H1 (cell line): ENCODE results near the gene TMSB10. TPM values are rescaled to one million over a fixed set of nuclear protein-coding genes. Genes with fewer than 3 reads are reported as not detected.

Experiments used
- CTCF ChIA-PET: fragments of 300-600 bp; sonication (Branson Sonifier 250); formaldehyde crosslinking; loops from one replicate; lab custom pipeline; 2021; ENCODE audit not compliant: partially characterized antibody; lab: Charles Lee
- POLR2A ChIA-PET: fragments of 300-600 bp; sonication (Branson Sonifier 250); formaldehyde crosslinking; loops from one replicate; lab custom pipeline; 2021; ENCODE audit warnings: inconsistent platforms; ENCODE audit not compliant: partially characterized antibody; lab: Charles Lee
- DNase-seq, 2 experiments: peaks; one replicate each; pipeline versions ENCODE4 v3.0.0 to v3.0.0-alpha.2; 2010 to 2022; ENCODE audit warnings: low spot score in 2 of 2, low read depth in 1 of 2, mixed read lengths in 1 of 2
- FAIRE-seq: peaks from 2 replicates; lab custom pipeline; 2011; peaks lifted over from hg19 to GRCh38; lab: Jason Lieb, UNC
- H2AFZ ChIP-seq: 2 replicates; pipeline ENCODE4 v1.8.1; 2012; ENCODE audit warnings: low read length, inconsistent platforms
- H2AK5ac ChIP-seq: 2 replicates; pipeline ENCODE4 v1.6.1; 2013; ENCODE audit warnings: low read depth, low read length
- H2BK120ac ChIP-seq: replicated peaks from 2 replicates; pipeline ENCODE3; 2013; ENCODE audit warnings: low read depth, low read length, inconsistent platforms
- H2BK12ac ChIP-seq: 2 replicates; pipeline ENCODE4 v1.6.1; 2013; ENCODE audit warnings: low read depth, low read length
- H2BK15ac ChIP-seq: 2 replicates; pipeline ENCODE4 v1.6.1; 2013; ENCODE audit warnings: low read length
- H2BK20ac ChIP-seq: 2 replicates; pipeline ENCODE4 v1.6.1; 2013; ENCODE audit warnings: low read length
- H2BK5ac ChIP-seq: 2 replicates; pipeline ENCODE4 v1.6.1; 2013; ENCODE audit warnings: low read depth, low read length
- H3K14ac ChIP-seq: 2 replicates; pipeline ENCODE4 v1.6.1; 2013; ENCODE audit warnings: inconsistent platforms; ENCODE audit not compliant: insufficient read length
- H3K18ac ChIP-seq: 2 replicates; pipeline ENCODE4 v1.6.1; 2013; ENCODE audit warnings: low read length; ENCODE audit errors: extremely low read depth
- H3K23ac ChIP-seq: 2 replicates; pipeline ENCODE4 v1.6.1; 2013; ENCODE audit warnings: inconsistent platforms; ENCODE audit not compliant: insufficient read length
- H3K23me2 ChIP-seq: 2 replicates; pipeline ENCODE4 v1.6.1; 2013; ENCODE audit warnings: low read depth, low read length
- H3K27ac ChIP-seq: 2 replicates; pipeline ENCODE4 v1.6.1; 2011; ENCODE audit warnings: low read depth, low read length, inconsistent platforms
- H3K27me3 ChIP-seq, 4 experiments: replicated peaks in 1 of 4; 1 replicate in 1 of 4; 2 replicates in 3 of 4; pipeline versions ENCODE4 v1.6.1 to v1.8.1; 2011 to 2013; ENCODE audit warnings: low read length in 3 of 4, mild to moderate bottlenecking in 3 of 4, inconsistent platforms in 2 of 4, mixed read lengths in 2 of 4, moderate library complexity in 1 of 4; ENCODE audit not compliant: control insufficient read depth in 3 of 4, insufficient read depth in 3 of 4; ENCODE audit errors: extremely low read depth in 1 of 4
- H3K36me3 ChIP-seq, 4 experiments: 2 replicates each; pipeline versions ENCODE4 v1.6.1 to v1.8.1; 2011 to 2013; ENCODE audit warnings: mild to moderate bottlenecking in 4 of 4, low read length in 3 of 4, moderate library complexity in 2 of 4, control low read depth in 1 of 4, inconsistent platforms in 1 of 4; ENCODE audit not compliant: insufficient read depth in 4 of 4, control insufficient read depth in 2 of 4
- H3K4ac ChIP-seq: replicated peaks from 2 replicates; pipeline ENCODE3; 2013; ENCODE audit warnings: low read length, low read depth, mixed read lengths, inconsistent platforms; ENCODE audit not compliant: insufficient read length
- H3K4me1 ChIP-seq, 4 experiments: replicated peaks in 1 of 4; 1 replicate in 1 of 4; 2 replicates in 3 of 4; pipeline versions ENCODE4 v1.6.1 to v1.8.1; 2011 to 2013; ENCODE audit warnings: low read length in 3 of 4, inconsistent platforms in 2 of 4, mixed read lengths in 1 of 4; ENCODE audit not compliant: insufficient read depth in 4 of 4, control insufficient read depth in 3 of 4
- H3K4me2 ChIP-seq, 2 experiments: 2 replicates each; pipeline versions ENCODE4 v1.6.1 to v1.8.1; 2011 to 2013; ENCODE audit warnings: low read depth in 2 of 2, low read length in 2 of 2, control low read depth in 1 of 2, inconsistent platforms in 1 of 2, mild to moderate bottlenecking in 1 of 2; ENCODE audit not compliant: insufficient read depth in 1 of 2
- H3K4me3 ChIP-seq, 4 experiments: fragments of 200-600, 300-600 bp in 1 of 4; sonication (generic), shearing (Covaris generic), sonication (Bioruptor Twin) in 1 of 4; 2 replicates each; pipeline versions ENCODE4 v1.5.1 to v1.8.1; 2011 to 2016; ENCODE audit warnings: low read length in 4 of 4, low read depth in 3 of 4, control low read depth in 2 of 4, inconsistent platforms in 2 of 4, mild to moderate bottlenecking in 2 of 4, mixed read lengths in 1 of 4, moderate library complexity in 1 of 4; ENCODE audit not compliant: insufficient read depth in 2 of 4; ENCODE audit errors: extremely low read depth in 1 of 4
- H3K56ac ChIP-seq: replicated peaks from 2 replicates; pipeline ENCODE3; 2013; ENCODE audit warnings: low read depth, mild to moderate bottlenecking, mixed read lengths, low read length, inconsistent platforms; ENCODE audit not compliant: insufficient read length
- H3K79me1 ChIP-seq: 2 replicates; pipeline ENCODE4 v1.6.1; 2013; ENCODE audit warnings: low read depth, low read length, control low read depth
- H3K79me2 ChIP-seq, 2 experiments: 2 replicates each; pipeline versions ENCODE4 v1.6.1 to v1.8.1; 2012 to 2013; ENCODE audit warnings: low read length in 2 of 2, mild to moderate bottlenecking in 2 of 2, inconsistent platforms in 1 of 2; ENCODE audit not compliant: insufficient read depth in 2 of 2, control insufficient read depth in 1 of 2
- H3K9ac ChIP-seq, 4 experiments: replicated peaks in 1 of 4; 1 replicate in 1 of 4; 2 replicates in 3 of 4; pipeline versions ENCODE4 v1.6.1 to v1.8.1; 2011 to 2013; ENCODE audit warnings: low read depth in 3 of 4, low read length in 3 of 4, control low read depth in 2 of 4, mild to moderate bottlenecking in 2 of 4, moderate library complexity in 2 of 4, inconsistent platforms in 1 of 4; ENCODE audit errors: extremely low read depth in 1 of 4
- H3K9me3 ChIP-seq, 2 experiments: 2 replicates each; pipeline versions ENCODE4 v1.6.1 to v1.8.1; 2012 to 2013; ENCODE audit warnings: mild to moderate bottlenecking in 2 of 2, moderate library complexity in 2 of 2, control low read depth in 1 of 2, inconsistent platforms in 1 of 2, low read depth in 1 of 2, low read length in 1 of 2, mixed read lengths in 1 of 2; ENCODE audit not compliant: insufficient read depth in 2 of 2
- H4K20me1 ChIP-seq, 2 experiments: replicated peaks in 1 of 2; 2 replicates each; pipeline versions ENCODE3 to v1.8.1; 2011 to 2013; ENCODE audit warnings: inconsistent platforms in 2 of 2, low read length in 2 of 2, mild to moderate bottlenecking in 1 of 2; ENCODE audit not compliant: insufficient read depth in 2 of 2, control insufficient read depth in 1 of 2
- H4K5ac ChIP-seq: 2 replicates; pipeline ENCODE4 v1.6.1; 2013; ENCODE audit warnings: low read length, low read depth, mixed read lengths, inconsistent platforms; ENCODE audit not compliant: insufficient read length
- H4K8ac ChIP-seq: 2 replicates; pipeline ENCODE4 v1.8.0; 2013; ENCODE audit warnings: mild to moderate bottlenecking, moderate library complexity, low read length, inconsistent platforms; ENCODE audit not compliant: insufficient read depth; ENCODE audit errors: extremely low read depth
- H4K91ac ChIP-seq: replicated peaks from 2 replicates; pipeline ENCODE3; 2013; ENCODE audit warnings: low read length, mixed read lengths, inconsistent platforms; ENCODE audit not compliant: insufficient read length
- CTBP2 ChIP-seq: IDR thresholded peaks from 2 replicates; pipeline ENCODE4 v1.7.0; 2011; ENCODE audit warnings: borderline replicate concordance, mild to moderate bottlenecking, moderate library complexity, mixed read lengths, low read length; ENCODE audit not compliant: insufficient read depth, insufficient read length
- CTCF ChIP-seq, 3 experiments: IDR thresholded peaks; 1 replicate in 2 of 3; 2 replicates in 1 of 3; pipeline versions ENCODE4 v1.5.1 to v1.6.1; 2011; ENCODE audit warnings: low read length in 3 of 3, mild to moderate bottlenecking in 3 of 3, inconsistent platforms in 2 of 3, low read depth in 1 of 3, moderate library complexity in 1 of 3; ENCODE audit not compliant: insufficient read depth in 1 of 3; ENCODE audit errors: control extremely low read depth in 1 of 3
- HDAC2 ChIP-seq, 2 experiments: fragments of 300-600 bp in 1 of 2; sonication (generic) in 1 of 2; IDR thresholded peaks; 2 replicates each; pipeline ENCODE4 v1.6.1; 2011 to 2012; ENCODE audit warnings: low read depth in 2 of 2, low read length in 2 of 2, mild to moderate bottlenecking in 2 of 2, moderate library complexity in 2 of 2, borderline replicate concordance in 1 of 2, inconsistent platforms in 1 of 2
- RBBP5 ChIP-seq: IDR thresholded peaks from 2 replicates; pipeline ENCODE4 v1.7.1; 2012; ENCODE audit warnings: low read depth, mild to moderate bottlenecking, inconsistent platforms, low read length, moderate library complexity, borderline replicate concordance
- SIX5 ChIP-seq: IDR thresholded peaks from 2 replicates; pipeline ENCODE4 v1.6.1; 2011; ENCODE audit warnings: mild to moderate bottlenecking, low read depth, low read length
- YY1 ChIP-seq: IDR thresholded peaks from 2 replicates; pipeline ENCODE4 v1.6.1; 2011; ENCODE audit warnings: low read depth, mild to moderate bottlenecking, low read length
- WGBS, 2 experiments: shearing (Covaris generic) in 1 of 2; methylation state at CpG; one replicate each; pipeline versions ENCODE4 v1.1.6 to v1.1.7; 2013 to 2015; ENCODE audit warnings: low lambda C conversion rate in 2 of 2, mixed read lengths in 2 of 2, inconsistent platforms in 1 of 2, low coverage in 1 of 2, missing lambda C conversion rate in 1 of 2; ENCODE audit not compliant: insufficient replicate concordance in 2 of 2, insufficient coverage in 1 of 2, insufficient read length in 1 of 2; ENCODE audit errors: extremely low coverage in 1 of 2, missing lambda C conversion rate in 1 of 2; 5-methylcytosine and 5-hydroxymethylcytosine counted together
- polyA plus RNA-seq, 7 experiments: library from polyadenylated mRNA; depleted of rRNA in 3 of 7; stranded (reverse) in 5 of 7; unstranded in 2 of 7; fragments of >200 nt in 5 of 7; fragments of 200-250 nt in 2 of 7; gene quantifications; 1 replicate in 5 of 7; 2 replicates in 1 of 7; 4 replicates in 1 of 7; pipeline versions ENCODE4 v1.2.1 to v1.2.3, GENCODE V29; 2011 to 2013; ENCODE audit warnings: missing spikeins in 2 of 7, mixed read lengths in 2 of 7
- total RNA-seq: library from RNA; stranded (reverse); fragmentation: NEBNext Ultra II Directional; extraction: Animal tissue kit (Norgen Biotek cat#: 25700); gene quantifications from 2 replicates; pipeline ENCODE4 v1.2.1, GENCODE V29; 2021

TMSB10 gene
- total and polyA plus RNA-seq, 2 of the 8 experiments (the other 6 are each of a cell fraction or from before 2014, with no cell fraction given) = 593 to 1,075 TPM

GRCh38 chr2:84904151-84904550 lies 1.3 kb upstream of the TMSB10 start:
- peak overlapping the region in 2 of 4 experiments; percentile 87 to 99; a peak in 4 of 8 replicates for H3K4me3 ChIP-seq
- CTCF ChIA-PET = interaction anchor here (0.6 to 6.1 kb wide), 5 partner anchors 22 to 111 kb away, joined by 3 to 31 read pairs (median 3); partner anchors contain the start of gene TRABD2A
- TF ChIP-seq CTBP2 = no peak
- TF ChIP-seq SIX5 = no peak
- no peak for TF ChIP-seq RBBP5
- no peak for TF ChIP-seq CTCF (IDR thresholded peaks at IDR 0.05; ENCODE audit: control extremely low read depth in 1 of 3, insufficient read depth in 1 of 3, low read depth in 1 of 3, low read length in 3 of 3)
- TF ChIP-seq HDAC2 (IDR thresholded peaks at IDR 0.05; ENCODE audit: borderline replicate concordance in 1 of 2, low read depth in 2 of 2, low read length in 2 of 2) = no peak
- TF ChIP-seq YY1 = no peak

More at GRCh38 chr2:84904151-84904550, 1.3 kb upstream of the TMSB10 start:
- Histone ChIP-seq H3K27me3 (peaks cover 0 to 10% (median 8%) of the 10 kb centered on the region in 4 experiments; a peak in 6 of 7 replicates), H3K23ac (no peak overlapping the region), H4K5ac (no peak overlapping the region), H2BK12ac (no peak overlapping the region), H3K4me1 (peaks cover 0 to 14% (median 7%) of the 10 kb centered on the region in 4 experiments), H3K4ac (no peak overlapping the region), H3K9me3 (no peaks in the 10 kb centered on the region), H4K20me1 (peaks cover 0 to 2% of the 10 kb centered on the region in 2 experiments), H2BK15ac (0 out of 2 replicates have a peak overlapping the region, but pooled peaks have one; percentile 12), H4K8ac (no peak overlapping the region), H3K79me2 (peaks cover 0 to 12% of the 10 kb centered on the region in 2 experiments; a peak in 1 of 4 replicates), H2AK5ac (no peak overlapping the region), H2BK5ac (no peak overlapping the region), H3K23me2 (peaks cover 12% of the 10 kb centered on the region), H3K36me3 (peaks cover 0 to 4% (median 0%) of the 10 kb centered on the region in 4 experiments; a peak in 3 of 8 replicates), H2BK20ac (no peak overlapping the region), H2BK120ac (no peak overlapping the region), H3K9ac (no peak overlapping the region), H3K79me1 (no peaks in the 10 kb centered on the region), H4K91ac (no peak overlapping the region), H3K4me2 (peak overlapping the region; percentile 84 to 99; a peak in 2 of 4 replicates), H3K56ac (no peak overlapping the region), H3K27ac (no peak overlapping the region), H3K18ac (no peak overlapping the region), H3K14ac (no peak overlapping the region), H2AFZ (no peak overlapping the region)
- DNase-seq (no peak), FAIRE-seq (no peak)
- POLR2A ChIA-PET = interaction anchor here (0.9 to 3.3 kb wide), 7 partner anchors 9 to 422 kb away, joined by 3 to 25 read pairs (median 4); no protein-coding TSS in a partner anchor
- WGBS, 2 experiments = 81% methylated on average over 9 of the region's 9 CpGs; no CpG with 5 or more reads in 1 of the 2 experiments
